CD4-positive, CD25-positive, alpha-beta regulatory T cell (primary cell): ENCODE data around the gene INSC. TPM values are rescaled to one million over a fixed set of nuclear protein-coding genes. Genes with fewer than 3 reads are reported as not detected.

ENCODE experiments used
- ATAC-seq, 2 donors: fragments of 150-1000 bp; cut with Tn5 transposase; one replicate each; pipeline ENCODE4 v1.10.0; 2021; ENCODE audit warnings: low read depth in 2 of 2, moderate number of reproducible peaks in 2 of 2, moderate library complexity in 1 of 2
- DNase-seq, 3 donors: peaks; one replicate each; pipeline versions ENCODE4 v3.0.0 to v3.0.0-alpha.2; 2012 to 2022; ENCODE audit warnings: mixed read lengths in 1 of 3
- H3K27ac ChIP-seq: one replicate; pipeline ENCODE4 v1.7.0; 2013; ENCODE audit warnings: mild to moderate bottlenecking, low read length; ENCODE audit not compliant: insufficient read depth, poor library complexity, severe bottlenecking
- H3K27me3 ChIP-seq: one replicate; pipeline ENCODE4 v1.7.0; 2013; ENCODE audit warnings: low read length; ENCODE audit not compliant: control insufficient read depth, insufficient read depth
- H3K36me3 ChIP-seq: one replicate; pipeline ENCODE4 v1.7.0; 2013; ENCODE audit warnings: mild to moderate bottlenecking, low read length, moderate library complexity; ENCODE audit not compliant: control insufficient read depth, insufficient read depth
- H3K4me1 ChIP-seq: 2 replicates; pipeline ENCODE4 v1.7.0; 2013; ENCODE audit warnings: mild to moderate bottlenecking, low read length; ENCODE audit not compliant: insufficient read depth, control insufficient read depth, poor library complexity, severe bottlenecking
- H3K4me3 ChIP-seq: one replicate; pipeline ENCODE4 v1.7.0; 2013; ENCODE audit warnings: low read depth, mild to moderate bottlenecking, low read length, moderate library complexity
- H3K9me3 ChIP-seq, 2 experiments: 1 replicate in 1 of 2; 2 replicates in 1 of 2; pipeline ENCODE4 v1.7.0; 2013; ENCODE audit warnings: low read length in 2 of 2, mild to moderate bottlenecking in 1 of 2, moderate library complexity in 1 of 2; ENCODE audit not compliant: control insufficient read depth in 2 of 2
- H3K27ac Mint-ChIP-seq, 3 donors: one replicate each; pipeline ENCODE4 v1.8.0; 2020 to 2022; ENCODE audit warnings: mild to moderate bottlenecking in 3 of 3, mixed read lengths in 3 of 3, moderate library complexity in 2 of 3
- H3K27me3 Mint-ChIP-seq: one replicate; pipeline ENCODE4 v1.8.0; 2022; ENCODE audit warnings: mild to moderate bottlenecking, mixed read lengths
- H3K36me3 Mint-ChIP-seq: one replicate; pipeline ENCODE4 v1.8.0; 2020; ENCODE audit warnings: mixed read lengths
- H3K4me1 Mint-ChIP-seq, 4 donors: one replicate each; pipeline ENCODE4 v1.8.0; 2020 to 2022; ENCODE audit warnings: mixed read lengths in 4 of 4, mild to moderate bottlenecking in 1 of 4
- H3K4me3 Mint-ChIP-seq, 4 donors: one replicate each; pipeline ENCODE4 v1.8.0; 2020 to 2022; ENCODE audit warnings: mild to moderate bottlenecking in 4 of 4, mixed read lengths in 4 of 4, moderate library complexity in 3 of 4
- H3K9me3 Mint-ChIP-seq, 7 donors: one replicate each; pipeline ENCODE4 v1.8.0; 2020 to 2022; ENCODE audit warnings: mixed read lengths in 7 of 7, mild to moderate bottlenecking in 3 of 7, moderate library complexity in 2 of 7
- polyA plus RNA-seq, 4 donors: library from polyadenylated mRNA; unstranded; fragments of 300-500 nt; fragmentation: Illumina TruSeq; gene quantifications; one replicate each; pipeline ENCODE4 v1.2.3, GENCODE V29; 2021
- total RNA-seq: library from RNA; stranded (reverse); gene quantifications from one replicate; pipeline ENCODE4 v1.2.3, GENCODE V29; 2022

The INSC gene
- total and polyA plus RNA-seq, 5 donors from 2014 or later, result 0.15 to 0.20 TPM; not detected in 3

DNA sequence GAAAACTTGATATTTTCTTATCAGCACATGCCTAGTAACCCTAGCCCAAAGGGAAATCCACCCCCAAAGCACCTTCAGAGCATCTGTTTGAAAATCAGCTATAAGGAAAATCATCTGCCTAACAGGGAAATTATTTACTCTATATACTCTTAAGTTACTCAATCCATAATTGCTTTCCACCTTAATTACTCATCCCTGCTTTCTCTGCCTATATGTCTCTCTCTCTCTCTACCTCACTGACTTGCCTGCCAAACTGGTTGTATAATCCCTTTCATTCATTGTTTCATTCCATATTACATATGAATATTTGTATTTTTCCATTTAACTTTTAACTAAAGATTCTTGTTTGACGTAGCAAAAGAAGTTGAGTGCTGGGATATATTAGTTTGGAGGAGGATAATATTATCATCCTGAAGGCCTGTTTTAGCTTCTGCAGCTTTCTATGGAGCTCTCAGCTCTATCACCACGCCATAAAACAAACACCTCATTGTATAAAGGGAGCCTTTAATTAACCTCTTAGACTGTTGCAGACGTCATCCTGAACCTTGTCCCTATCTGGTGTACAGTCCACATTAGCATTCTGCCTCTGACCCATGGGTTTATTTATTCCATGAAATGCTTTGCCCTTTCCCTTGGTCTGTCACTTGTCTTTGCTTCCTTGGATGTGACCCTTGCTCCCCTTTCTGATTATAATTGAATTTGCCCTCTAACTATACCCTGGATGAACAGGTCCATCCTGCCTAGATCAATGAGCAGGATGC, 98.9 kb downstream of the INSC start:
- H3K4me1 Mint-ChIP-seq, result no peaks in the 10 kb centered on the region
- H3K9me3 ChIP-seq, result no peaks in the 10 kb centered on the region
- no peak overlapping the region for H3K27ac ChIP-seq
- DNase-seq, result no peak
- H3K27ac Mint-ChIP-seq, result no peak overlapping the region
- peaks cover 4% of the 10 kb centered on the region for H3K27me3 Mint-ChIP-seq
- H3K36me3 Mint-ChIP-seq, result no peaks in the 10 kb centered on the region
- no peaks in the 10 kb centered on the region for H3K36me3 ChIP-seq
- H3K4me1 ChIP-seq, result no peaks in the 10 kb centered on the region
- no peak overlapping the region for H3K4me3 ChIP-seq
- H3K9me3 Mint-ChIP-seq, result peaks cover 0 to 1% (median 0%) of the 10 kb centered on the region in 7 donors
- H3K27me3 ChIP-seq, result no peaks in the 10 kb centered on the region
- no peak for ATAC-seq
- H3K4me3 Mint-ChIP-seq, result no peak overlapping the region

DNA sequence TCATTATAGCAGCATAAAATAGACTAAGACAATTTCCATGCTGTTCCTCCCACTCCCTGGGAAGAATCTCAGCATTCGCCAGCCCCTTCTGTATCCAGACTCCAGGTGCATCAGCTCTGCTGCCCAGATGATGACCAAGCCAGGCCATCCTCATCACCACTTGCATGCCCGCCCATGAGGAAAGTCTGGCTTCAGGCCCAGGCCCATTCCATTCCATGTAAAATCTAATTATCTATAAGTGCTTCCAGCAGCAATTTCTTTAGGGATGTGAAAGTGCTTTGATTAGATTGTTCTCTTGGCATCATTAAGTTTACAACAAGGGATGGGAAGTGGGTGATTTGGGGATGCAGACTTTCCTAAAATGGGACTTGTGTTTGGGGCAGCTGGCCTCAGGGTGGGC, 100.3 kb downstream of the INSC start:
- H3K27ac ChIP-seq, result no peak overlapping the region
- Mint-ChIP-seq H3K27me3 (peaks cover 4% of the 10 kb centered on the region), H3K4me3 (no peak overlapping the region), H3K4me1 (no peaks in the 10 kb centered on the region), H3K27ac (no peak overlapping the region), H3K9me3 (peaks cover 0 to 1% (median 0%) of the 10 kb centered on the region in 7 donors), H3K36me3 (no peaks in the 10 kb centered on the region)
- no peaks in the 10 kb centered on the region for H3K27me3 ChIP-seq
- H3K9me3 ChIP-seq, result no peaks in the 10 kb centered on the region
- no peaks in the 10 kb centered on the region for H3K36me3 ChIP-seq
- ATAC-seq, result no peak
- DNase-seq, result no peak
- no peak overlapping the region for H3K4me3 ChIP-seq
- H3K4me1 ChIP-seq, result no peaks in the 10 kb centered on the region

- Histone ChIP-seq H3K4me3 (no peak overlapping the region), H3K9me3 (no peaks in the 10 kb centered on the region), H3K27ac (no peak overlapping the region), H3K27me3 (no peaks in the 10 kb centered on the region), H3K36me3 (no peaks in the 10 kb centered on the region), H3K4me1 (no peaks in the 10 kb centered on the region)
- Mint-ChIP-seq H3K27ac (no peak overlapping the region), H3K27me3 (peaks cover 4% of the 10 kb centered on the region), H3K4me3 (no peak overlapping the region), H3K9me3 (peaks cover 0 to 1% (median 0%) of the 10 kb centered on the region in 7 donors), H3K4me1 (no peaks in the 10 kb centered on the region), H3K36me3 (no peaks in the 10 kb centered on the region)
- ATAC-seq (no peak), DNase-seq (peak in 1 of 3 donors; percentile 3)
Observed at GRCh38 chr11:15216678-15217077, 102.0 kb downstream of the INSC start.

DNA sequence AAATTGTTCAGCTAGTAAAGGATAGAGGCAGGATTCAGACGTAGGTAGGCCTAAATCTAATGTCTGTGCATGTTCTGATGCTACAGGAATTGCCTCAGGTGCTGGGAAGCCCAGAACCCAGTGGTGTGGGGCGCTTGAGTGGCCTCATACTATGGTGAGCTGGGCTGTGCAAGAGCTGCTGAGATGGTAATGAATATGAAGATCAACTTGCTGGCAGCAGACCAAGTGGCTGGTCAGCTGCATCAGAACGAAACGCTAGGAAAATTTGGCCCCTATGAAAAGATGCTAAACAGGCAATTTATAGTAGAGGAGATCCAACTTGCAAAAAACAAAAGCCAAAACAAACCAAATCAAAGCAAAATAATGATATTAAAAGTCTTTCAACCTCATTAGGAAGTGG, 102.7 kb downstream of the INSC start:
- no peaks in the 10 kb centered on the region for H3K4me1 ChIP-seq
- Mint-ChIP-seq H3K9me3 (peaks cover 0 to 1% (median 0%) of the 10 kb centered on the region in 7 donors), H3K4me3 (no peak overlapping the region), H3K4me1 (no peaks in the 10 kb centered on the region), H3K36me3 (no peaks in the 10 kb centered on the region), H3K27ac (no peak overlapping the region), H3K27me3 (peaks cover 4% of the 10 kb centered on the region)
- H3K27me3 ChIP-seq, result no peaks in the 10 kb centered on the region
- DNase-seq (no peak), ATAC-seq (no peak)
- H3K9me3 ChIP-seq, result no peaks in the 10 kb centered on the region
- no peak overlapping the region for H3K4me3 ChIP-seq
- H3K36me3 ChIP-seq, result no peaks in the 10 kb centered on the region
- no peak overlapping the region for H3K27ac ChIP-seq

DNA sequence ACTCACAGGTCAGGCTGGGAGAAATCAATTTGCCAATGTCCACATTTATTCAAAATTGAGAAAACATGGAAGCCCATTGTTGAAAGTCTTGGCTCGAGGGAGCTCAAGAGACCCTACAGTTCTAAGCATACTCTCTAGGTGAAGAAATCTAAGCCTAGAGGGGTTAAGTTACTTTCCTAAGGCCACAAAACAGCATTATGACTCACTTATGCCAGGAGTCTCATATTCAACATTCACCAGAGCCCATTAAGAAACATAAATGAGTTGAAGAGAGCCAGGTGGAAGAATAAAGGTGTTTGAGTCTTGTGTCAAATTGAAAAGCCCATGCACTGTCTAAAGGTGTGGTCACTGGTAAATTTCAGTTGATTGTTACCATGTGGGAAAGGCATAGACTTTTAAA, 108.1 kb downstream of the INSC start:
- no peaks in the 10 kb centered on the region for H3K36me3 Mint-ChIP-seq
- no peaks in the 10 kb centered on the region for H3K4me1 Mint-ChIP-seq
- ATAC-seq, result no peak
- no peaks in the 10 kb centered on the region for H3K9me3 ChIP-seq
- H3K4me3 ChIP-seq, result no peak overlapping the region
- DNase-seq, result no peak
- no peak overlapping the region for H3K27ac ChIP-seq
- H3K27me3 ChIP-seq, result no peaks in the 10 kb centered on the region
- H3K27ac Mint-ChIP-seq, result no peak overlapping the region
- no peaks in the 10 kb centered on the region for H3K27me3 Mint-ChIP-seq
- no peaks in the 10 kb centered on the region for H3K4me1 ChIP-seq
- no peaks in the 10 kb centered on the region for H3K36me3 ChIP-seq
- H3K4me3 Mint-ChIP-seq, result no peak overlapping the region
- peaks cover 0 to 2% (median 0%) of the 10 kb centered on the region in 7 donors for H3K9me3 Mint-ChIP-seq

DNA sequence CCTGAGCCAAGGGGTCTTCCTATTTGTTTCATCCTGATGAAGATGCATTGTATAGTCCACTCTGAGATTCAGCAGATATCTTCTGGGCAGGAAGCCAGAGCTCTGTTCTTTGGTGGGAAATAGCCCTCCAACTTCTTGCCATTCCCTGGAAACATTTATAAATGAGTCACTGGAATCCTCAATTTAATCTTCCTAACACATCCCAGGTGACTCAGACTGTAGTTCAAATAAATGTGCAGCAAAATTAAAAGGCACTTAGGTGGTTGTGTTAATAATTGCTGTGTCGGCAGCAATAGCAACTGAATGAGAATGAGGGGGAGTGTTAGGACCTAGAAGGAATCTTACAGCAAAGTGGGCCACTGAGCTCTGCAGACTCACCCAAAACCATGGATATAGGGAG, 108.6 kb downstream of the INSC start:
- Histone ChIP-seq H3K27ac (no peak overlapping the region), H3K27me3 (no peaks in the 10 kb centered on the region), H3K4me3 (no peak overlapping the region), H3K36me3 (no peaks in the 10 kb centered on the region), H3K4me1 (no peaks in the 10 kb centered on the region), H3K9me3 (no peaks in the 10 kb centered on the region)
- H3K4me1 Mint-ChIP-seq, result no peaks in the 10 kb centered on the region
- H3K9me3 Mint-ChIP-seq, result peaks cover 0 to 2% (median 0%) of the 10 kb centered on the region in 7 donors
- ATAC-seq, result no peak
- H3K36me3 Mint-ChIP-seq, result no peaks in the 10 kb centered on the region
- no peak overlapping the region for H3K27ac Mint-ChIP-seq
- H3K4me3 Mint-ChIP-seq, result no peak overlapping the region
- no peak for DNase-seq
- no peaks in the 10 kb centered on the region for H3K27me3 Mint-ChIP-seq

DNA sequence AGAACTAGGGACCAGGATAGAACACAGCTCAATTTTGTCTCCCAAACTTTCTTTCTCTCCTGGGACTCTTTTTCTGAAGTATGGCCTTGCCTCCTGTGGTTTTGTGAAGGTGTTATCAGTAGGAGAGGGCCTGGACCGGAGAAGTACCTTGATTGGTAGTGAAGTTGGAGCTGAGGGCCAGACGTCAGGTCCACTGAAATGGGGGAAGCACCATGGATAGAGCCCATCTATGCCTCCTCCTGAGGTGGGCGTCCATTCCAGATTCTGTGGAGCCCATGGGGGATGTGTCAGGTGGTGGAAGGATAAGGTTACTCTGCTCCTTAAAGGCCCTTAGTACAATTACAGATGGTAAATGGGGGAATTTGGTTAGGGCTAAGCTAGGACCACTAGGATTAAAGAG, 109.7 kb downstream of the INSC start:
- no peak overlapping the region for H3K27ac Mint-ChIP-seq
- no peak overlapping the region for H3K27ac ChIP-seq
- no peak overlapping the region for H3K4me3 Mint-ChIP-seq
- peaks cover 0 to 2% (median 0%) of the 10 kb centered on the region in 7 donors for H3K9me3 Mint-ChIP-seq
- no peak for DNase-seq
- H3K9me3 ChIP-seq, result no peaks in the 10 kb centered on the region
- no peak overlapping the region for H3K4me3 ChIP-seq
- ATAC-seq, result no peak
- H3K36me3 Mint-ChIP-seq, result no peaks in the 10 kb centered on the region
- H3K36me3 ChIP-seq, result no peaks in the 10 kb centered on the region
- no peaks in the 10 kb centered on the region for H3K27me3 ChIP-seq
- no peaks in the 10 kb centered on the region for H3K4me1 Mint-ChIP-seq
- H3K4me1 ChIP-seq, result no peaks in the 10 kb centered on the region
- H3K27me3 Mint-ChIP-seq, result peaks cover 4% of the 10 kb centered on the region

DNA sequence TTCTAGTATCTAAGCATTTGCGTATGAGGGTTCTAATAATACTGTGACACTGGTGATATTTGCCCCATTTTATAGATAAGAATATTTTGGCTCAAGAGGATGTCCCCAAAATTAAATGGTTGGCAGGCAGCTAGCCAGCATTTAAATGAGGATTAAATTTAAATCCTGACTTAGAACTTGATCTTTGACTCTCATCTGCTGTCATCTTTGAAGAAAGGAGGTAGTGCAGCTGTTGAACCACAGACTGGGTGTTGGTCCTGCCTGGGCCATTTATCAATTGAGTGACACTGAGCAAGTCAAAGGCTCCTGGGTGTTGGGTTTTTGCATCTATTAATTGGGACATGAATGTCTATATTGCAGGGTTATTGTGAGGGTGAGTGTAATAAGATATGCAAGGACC, 112.3 kb downstream of the INSC start:
- Histone ChIP-seq H3K4me1 (no peaks in the 10 kb centered on the region), H3K4me3 (no peak overlapping the region), H3K9me3 (no peaks in the 10 kb centered on the region), H3K36me3 (no peaks in the 10 kb centered on the region), H3K27me3 (no peaks in the 10 kb centered on the region), H3K27ac (no peak overlapping the region)
- H3K4me3 Mint-ChIP-seq, result no peak overlapping the region
- DNase-seq (no peak), ATAC-seq (no peak)
- peaks cover 4% of the 10 kb centered on the region for H3K27me3 Mint-ChIP-seq
- no peaks in the 10 kb centered on the region for H3K36me3 Mint-ChIP-seq
- no peak overlapping the region for H3K27ac Mint-ChIP-seq
- H3K9me3 Mint-ChIP-seq, result peaks cover 0 to 2% (median 0%) of the 10 kb centered on the region in 7 donors
- H3K4me1 Mint-ChIP-seq, result no peaks in the 10 kb centered on the region
